ENCODE results near the gene TADA3.
A peak's percentile ranks its signal among the peaks of the same experiment; 100 is the strongest.

The TADA3 gene

DNA sequence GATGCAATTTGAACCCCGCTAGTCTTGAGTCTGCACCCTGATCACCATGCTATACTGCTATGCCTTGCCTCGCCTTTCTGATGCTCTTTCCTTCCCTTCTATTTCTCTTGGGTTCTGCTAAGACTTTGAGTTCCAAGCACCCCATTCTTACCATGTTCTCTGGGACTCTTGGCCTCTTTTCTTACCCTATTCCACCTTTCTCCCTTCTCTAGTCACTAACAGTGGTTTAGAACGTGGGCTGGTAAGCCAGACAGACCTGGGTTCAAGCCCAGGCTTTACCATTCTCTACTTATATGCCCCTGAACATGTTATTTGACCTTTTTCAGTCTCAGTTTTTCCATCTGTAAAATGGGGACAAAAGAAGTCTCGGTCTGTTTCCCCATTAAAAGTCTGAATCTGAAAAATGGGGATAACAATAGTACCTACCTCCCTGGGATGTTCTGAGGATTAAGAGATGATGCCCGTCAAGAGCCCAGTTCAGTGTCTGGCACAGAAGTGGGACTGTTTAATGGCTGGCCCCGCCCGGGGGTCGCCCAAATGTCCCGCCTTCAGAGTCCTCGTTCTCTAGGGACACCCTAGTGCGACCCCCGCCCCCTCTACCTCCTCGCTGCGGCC is 376 bp downstream of the TADA3 start:
- H3K4me2 ChIP-seq (ENCODE audit: low read length), result peak overlapping the region; percentile 97
- peak overlapping the region; percentile 98 for H3K9ac ChIP-seq (ENCODE audit: low read depth, low read length)
- H3K36me3 ChIP-seq (ENCODE audit: insufficient read depth, low read length), result peaks cover 43% of the 10 kb centered on the region
- peak overlapping the region; percentile 99 for H3K4me3 ChIP-seq (ENCODE audit: low read length)
- H3K27me3 ChIP-seq (ENCODE audit: control insufficient read depth, insufficient read depth, low read length), result no peaks in the 10 kb centered on the region
- H3K4me1 ChIP-seq (ENCODE audit: control insufficient read depth, insufficient read depth, low read length), result peaks cover 15% of the 10 kb centered on the region
- H3K9me3 ChIP-seq (replicated peaks; ENCODE audit: low read length), result no peaks in the 10 kb centered on the region

DNA sequence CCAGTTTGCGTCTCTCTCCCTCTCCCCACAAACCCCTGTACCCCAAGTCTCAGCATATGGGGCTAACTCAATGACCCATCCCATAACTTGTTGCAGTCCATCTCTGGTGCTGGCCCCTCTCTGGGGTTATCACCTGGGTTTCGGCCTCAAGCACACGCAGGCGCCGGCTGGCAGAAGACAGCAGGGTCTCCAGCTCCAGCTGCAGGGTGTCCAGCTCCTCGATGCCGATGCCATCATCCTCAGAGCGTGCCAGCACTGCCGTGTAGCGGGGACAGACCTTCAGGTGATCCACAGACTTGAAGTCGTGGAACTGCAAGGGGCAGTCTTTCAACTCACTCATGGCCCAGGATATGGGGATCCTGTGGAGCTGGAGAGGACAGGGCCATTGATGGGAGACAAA is 1.1 kb downstream of the TADA3 start:
- Histone ChIP-seq H3K9me3 (replicated peaks; ENCODE audit: low read length) (no peaks in the 10 kb centered on the region), H3K4me1 (ENCODE audit: control insufficient read depth, insufficient read depth, low read length) (peaks cover 15% of the 10 kb centered on the region), H3K4me2 (ENCODE audit: low read length) (peak overlapping the region; percentile 97), H3K27me3 (ENCODE audit: control insufficient read depth, insufficient read depth, low read length) (no peaks in the 10 kb centered on the region), H3K9ac (ENCODE audit: low read depth, low read length) (peak overlapping the region; percentile 98), H3K4me3 (ENCODE audit: low read length) (peak overlapping the region; percentile 99), H3K36me3 (ENCODE audit: insufficient read depth, low read length) (peaks cover 49% of the 10 kb centered on the region)

DNA sequence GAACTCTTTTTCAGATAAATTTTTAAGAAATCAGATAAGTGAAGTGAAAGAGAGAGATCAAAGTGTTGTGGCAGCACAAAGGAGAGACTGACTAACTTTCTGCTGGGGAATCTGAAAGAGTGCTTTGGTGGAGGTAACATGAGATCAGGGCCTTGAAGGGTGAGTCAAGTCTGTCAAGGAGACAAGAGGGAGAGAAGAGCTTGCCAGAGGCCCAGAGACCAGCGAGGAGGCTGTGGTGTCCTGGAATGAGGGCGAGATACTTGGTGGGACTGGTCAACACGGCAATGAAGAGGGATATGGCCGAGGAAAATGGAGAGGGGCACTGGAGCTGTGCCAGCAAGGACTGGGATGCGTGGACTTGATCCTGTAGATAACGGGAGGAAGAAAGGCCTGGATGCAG is 4.6 kb downstream of the TADA3 start:
- peaks cover 15% of the 10 kb centered on the region for H3K4me1 ChIP-seq (ENCODE audit: control insufficient read depth, insufficient read depth, low read length)
- H3K4me2 ChIP-seq (ENCODE audit: low read length), result no peak overlapping the region
- no peaks in the 10 kb centered on the region for H3K27me3 ChIP-seq (ENCODE audit: control insufficient read depth, insufficient read depth, low read length)
- no peaks in the 10 kb centered on the region for H3K9me3 ChIP-seq (replicated peaks; ENCODE audit: low read length)
- no peak overlapping the region for H3K4me3 ChIP-seq (ENCODE audit: low read length)
- H3K36me3 ChIP-seq (ENCODE audit: insufficient read depth, low read length), result peaks cover 49% of the 10 kb centered on the region
- H3K9ac ChIP-seq (ENCODE audit: low read depth, low read length), result no peak overlapping the region

DNA sequence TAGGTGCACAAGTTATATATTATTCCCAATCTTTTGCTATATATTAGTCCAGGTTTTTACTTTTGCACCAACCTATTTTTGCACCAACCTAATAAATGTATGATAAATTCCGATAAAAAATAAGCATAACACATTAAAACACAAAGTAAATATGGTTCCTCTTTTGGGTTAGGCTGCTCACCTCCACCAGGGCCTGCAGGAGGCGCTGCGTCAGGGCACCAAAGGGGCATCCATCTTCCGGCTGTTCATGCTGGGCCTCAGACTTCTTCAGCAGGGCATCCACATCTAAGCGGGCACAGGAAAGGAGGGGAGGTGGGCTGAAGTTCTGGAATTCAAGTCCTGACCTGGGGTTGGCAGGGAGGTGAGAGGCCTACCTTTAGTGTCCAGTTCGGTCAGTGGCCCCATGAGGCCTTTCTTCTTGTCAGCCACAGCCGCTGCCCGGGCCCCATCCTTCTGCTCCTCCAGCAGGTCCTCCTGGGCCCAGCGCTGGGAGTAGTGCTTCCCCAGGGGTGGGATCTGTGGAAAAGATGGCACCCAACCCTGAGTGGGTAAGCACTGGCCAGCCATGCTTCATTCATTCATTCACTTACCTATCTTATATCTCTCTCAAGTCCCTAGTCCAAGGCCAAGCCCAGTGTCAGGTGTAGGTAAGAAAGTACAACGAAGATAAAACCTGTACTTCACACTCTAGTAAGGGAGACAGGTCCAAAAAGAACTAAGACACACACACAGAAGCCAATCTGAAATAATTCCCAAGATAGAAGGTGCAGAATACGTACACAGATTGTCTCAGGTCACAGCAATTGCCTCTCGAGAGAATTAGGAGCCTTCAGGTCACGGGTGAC is 5.2 kb downstream of the TADA3 start:
- peaks cover 14% of the 10 kb centered on the region for H3K4me1 ChIP-seq (ENCODE audit: control insufficient read depth, insufficient read depth, low read length)
- no peak overlapping the region for H3K9ac ChIP-seq (ENCODE audit: low read depth, low read length)
- H3K36me3 ChIP-seq (ENCODE audit: insufficient read depth, low read length), result peaks cover 49% of the 10 kb centered on the region
- H3K27me3 ChIP-seq (ENCODE audit: control insufficient read depth, insufficient read depth, low read length), result no peaks in the 10 kb centered on the region
- no peaks in the 10 kb centered on the region for H3K9me3 ChIP-seq (replicated peaks; ENCODE audit: low read length)
- no peak overlapping the region for H3K4me2 ChIP-seq (ENCODE audit: low read length)
- no peak overlapping the region for H3K4me3 ChIP-seq (ENCODE audit: low read length)

DNA sequence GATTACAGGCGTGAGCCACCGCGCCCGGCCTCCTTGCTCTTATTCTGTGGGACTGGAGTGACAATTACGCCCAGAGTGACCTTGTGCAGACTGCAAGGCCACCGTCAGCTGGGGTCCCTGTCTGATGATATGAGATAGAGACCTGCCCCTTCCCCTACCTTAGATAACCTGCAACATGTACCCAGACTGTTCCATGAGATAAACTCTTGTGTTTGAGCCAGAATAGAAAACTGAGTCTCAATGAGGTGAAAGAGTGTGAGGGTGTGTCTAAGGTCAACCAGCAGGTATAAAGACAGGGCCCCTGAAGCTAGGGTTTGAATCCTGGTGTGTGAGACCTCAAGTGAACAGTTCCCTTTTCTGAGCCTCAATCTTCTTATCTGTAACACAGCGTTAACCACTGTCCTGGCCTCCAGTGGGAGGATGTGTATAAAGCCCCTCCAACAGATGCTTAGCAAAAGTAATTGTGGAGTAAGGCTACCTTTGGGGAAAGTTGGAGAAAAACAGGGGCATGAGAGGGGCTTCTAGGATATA is 6.0 kb downstream of the TADA3 start:
- H3K4me3 ChIP-seq (ENCODE audit: low read length), result no peak overlapping the region
- no peak overlapping the region for H3K9ac ChIP-seq (ENCODE audit: low read depth, low read length)
- peaks cover 6% of the 10 kb centered on the region for H3K4me1 ChIP-seq (ENCODE audit: control insufficient read depth, insufficient read depth, low read length)
- peaks cover 49% of the 10 kb centered on the region for H3K36me3 ChIP-seq (ENCODE audit: insufficient read depth, low read length)
- H3K4me2 ChIP-seq (ENCODE audit: low read length), result no peak overlapping the region
- H3K9me3 ChIP-seq (replicated peaks; ENCODE audit: low read length), result no peaks in the 10 kb centered on the region
- no peaks in the 10 kb centered on the region for H3K27me3 ChIP-seq (ENCODE audit: control insufficient read depth, insufficient read depth, low read length)

DNA sequence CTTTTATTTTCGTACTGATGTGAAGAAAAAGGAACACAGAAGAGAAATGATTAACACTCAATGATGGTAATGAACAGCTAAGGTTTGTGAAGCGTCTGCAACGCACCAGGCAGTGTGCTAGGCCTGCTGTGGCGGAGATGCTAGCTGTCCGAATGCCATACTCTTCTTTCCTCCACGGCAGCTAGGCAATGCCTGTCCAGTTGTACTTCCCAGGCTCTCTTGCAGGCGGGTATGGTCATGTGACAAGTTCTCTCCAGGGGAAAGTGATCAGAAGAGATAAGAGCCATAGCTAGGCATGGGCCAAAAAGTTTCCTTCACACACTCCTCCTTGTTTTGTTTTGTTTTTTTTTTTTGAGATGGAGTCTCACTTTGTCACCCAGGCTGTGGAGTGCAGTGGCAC is 6.7 kb downstream of the TADA3 start:
- Histone ChIP-seq H3K4me1 (ENCODE audit: control insufficient read depth, insufficient read depth, low read length) (no peaks in the 10 kb centered on the region), H3K4me2 (ENCODE audit: low read length) (no peak overlapping the region), H3K27me3 (ENCODE audit: control insufficient read depth, insufficient read depth, low read length) (no peaks in the 10 kb centered on the region), H3K9ac (ENCODE audit: low read depth, low read length) (no peak overlapping the region), H3K36me3 (ENCODE audit: insufficient read depth, low read length) (peaks cover 53% of the 10 kb centered on the region), H3K9me3 (replicated peaks; ENCODE audit: low read length) (no peaks in the 10 kb centered on the region), H3K4me3 (ENCODE audit: low read length) (no peak overlapping the region)

DNA sequence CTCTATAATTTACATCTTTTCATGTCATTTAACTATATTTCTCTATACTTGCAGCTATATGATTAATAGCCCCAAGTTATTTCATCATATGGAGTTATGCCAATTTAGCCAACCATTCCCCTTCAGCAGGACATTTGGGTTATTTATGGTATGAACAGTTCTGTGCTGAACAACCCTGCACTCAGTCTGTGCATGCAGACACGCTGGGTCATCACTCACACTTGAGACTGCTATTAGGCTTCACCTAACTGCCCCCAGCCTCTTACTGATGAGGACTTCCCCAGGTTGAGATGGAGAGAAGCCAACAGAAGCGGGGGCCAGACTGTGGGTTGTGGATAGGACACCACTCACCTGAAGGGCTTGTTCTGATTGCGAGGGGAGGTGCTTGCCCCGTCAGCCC is 7.3 kb downstream of the TADA3 start:
- no peak overlapping the region for H3K4me2 ChIP-seq (ENCODE audit: low read length)
- H3K36me3 ChIP-seq (ENCODE audit: insufficient read depth, low read length), result peaks cover 54% of the 10 kb centered on the region
- no peaks in the 10 kb centered on the region for H3K9me3 ChIP-seq (replicated peaks; ENCODE audit: low read length)

DNA sequence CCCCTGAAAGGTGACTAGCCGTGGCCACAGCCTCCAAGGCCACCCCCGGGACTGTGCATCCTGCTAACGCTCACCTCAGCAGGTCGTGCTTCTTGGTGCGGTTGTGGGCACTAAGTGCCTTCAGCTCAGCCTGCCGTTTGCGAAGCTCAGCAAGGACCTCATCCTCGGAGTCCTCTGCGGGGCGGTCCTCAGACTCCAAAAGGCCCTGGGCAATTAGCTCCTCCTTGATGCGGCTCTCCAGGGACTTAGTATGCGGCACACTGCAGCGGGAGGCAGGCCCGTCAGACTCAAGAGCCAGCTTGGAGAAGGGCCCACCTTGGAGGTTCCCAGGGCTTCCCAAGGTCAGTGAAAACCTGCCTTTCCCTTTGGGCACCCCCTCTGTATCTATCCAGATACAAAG is 8.3 kb downstream of the TADA3 start:
- H3K36me3 ChIP-seq (ENCODE audit: insufficient read depth, low read length), result peaks cover 50% of the 10 kb centered on the region
- H3K4me3 ChIP-seq (ENCODE audit: low read length), result no peak overlapping the region
- no peaks in the 10 kb centered on the region for H3K9me3 ChIP-seq (replicated peaks; ENCODE audit: low read length)
- peaks cover 2% of the 10 kb centered on the region for H3K4me1 ChIP-seq (ENCODE audit: control insufficient read depth, insufficient read depth, low read length)
- no peak overlapping the region for H3K4me2 ChIP-seq (ENCODE audit: low read length)
- H3K9ac ChIP-seq (ENCODE audit: low read depth, low read length), result no peak overlapping the region
- H3K27me3 ChIP-seq (ENCODE audit: control insufficient read depth, insufficient read depth, low read length), result no peaks in the 10 kb centered on the region

More for the DNA sequence above, 7.3 kb downstream of the TADA3 start:
- H3K4me1 ChIP-seq (ENCODE audit: control insufficient read depth, insufficient read depth, low read length), result no peaks in the 10 kb centered on the region
- no peaks in the 10 kb centered on the region for H3K27me3 ChIP-seq (ENCODE audit: control insufficient read depth, insufficient read depth, low read length)
- no peak overlapping the region for H3K4me3 ChIP-seq (ENCODE audit: low read length)
- no peak overlapping the region for H3K9ac ChIP-seq (ENCODE audit: low read depth, low read length)

DNA sequence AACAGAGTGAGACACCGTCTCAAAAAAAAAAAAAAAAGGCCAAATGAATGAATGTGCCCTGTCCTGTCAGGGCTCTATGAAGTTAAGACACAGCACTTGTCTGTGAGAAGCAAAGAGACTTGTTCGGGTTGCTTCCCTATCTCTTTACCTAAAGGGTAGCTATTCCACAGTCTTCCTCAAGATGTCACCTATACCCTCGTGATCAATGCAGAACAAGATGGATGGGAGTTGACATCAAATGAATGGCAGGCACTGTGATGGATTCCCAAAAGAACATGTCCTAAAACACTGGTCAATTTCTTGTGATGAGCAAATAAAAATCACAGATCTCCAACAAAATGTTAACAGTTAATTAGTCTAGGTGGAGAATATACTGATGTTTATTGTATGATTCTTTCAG is 9.5 kb downstream of the TADA3 start:
- no peaks in the 10 kb centered on the region for H3K27me3 ChIP-seq (ENCODE audit: control insufficient read depth, insufficient read depth, low read length)
- peaks cover 48% of the 10 kb centered on the region for H3K36me3 ChIP-seq (ENCODE audit: insufficient read depth, low read length)
- no peaks in the 10 kb centered on the region for H3K9me3 ChIP-seq (replicated peaks; ENCODE audit: low read length)
- no peak overlapping the region for H3K4me3 ChIP-seq (ENCODE audit: low read length)
- no peak overlapping the region for H3K9ac ChIP-seq (ENCODE audit: low read depth, low read length)
- H3K4me1 ChIP-seq (ENCODE audit: control insufficient read depth, insufficient read depth, low read length), result peaks cover 14% of the 10 kb centered on the region
- H3K4me2 ChIP-seq (ENCODE audit: low read length), result no peak overlapping the region

DNA sequence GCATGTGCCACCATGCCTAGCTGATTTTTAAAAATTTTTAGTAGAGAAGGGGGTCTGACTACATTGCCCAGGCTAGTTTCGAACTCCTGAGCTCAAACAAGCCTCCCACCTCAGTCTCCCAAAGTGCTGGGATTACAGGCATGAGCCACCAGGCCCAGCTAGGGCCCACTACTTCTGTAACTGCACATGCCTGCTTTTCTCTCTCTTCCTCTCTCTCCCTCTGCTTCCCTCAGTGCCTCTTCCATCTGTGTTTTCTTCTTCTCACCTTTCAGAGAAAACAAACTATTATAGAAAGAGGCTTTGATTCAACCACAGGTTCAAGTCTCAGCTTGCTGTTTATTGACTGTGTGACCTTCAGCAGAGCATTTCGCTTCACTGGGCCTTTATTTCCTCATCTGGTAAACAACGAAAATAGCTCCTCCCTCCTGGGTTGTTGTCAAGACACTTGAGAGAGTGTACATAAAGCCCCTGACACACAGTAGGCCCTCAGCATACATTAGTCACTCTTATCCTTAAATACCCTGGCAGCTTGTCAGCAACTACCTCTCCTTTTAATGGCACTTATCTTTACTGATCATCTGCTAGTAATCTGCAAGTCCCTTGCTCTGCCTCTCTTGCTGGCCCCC is 10.2 kb downstream of the TADA3 start:
- Histone ChIP-seq H3K36me3 (ENCODE audit: insufficient read depth, low read length) (peaks cover 41% of the 10 kb centered on the region), H3K4me3 (ENCODE audit: low read length) (no peak overlapping the region), H3K27me3 (ENCODE audit: control insufficient read depth, insufficient read depth, low read length) (no peaks in the 10 kb centered on the region), H3K9me3 (replicated peaks; ENCODE audit: low read length) (no peaks in the 10 kb centered on the region), H3K9ac (ENCODE audit: low read depth, low read length) (no peak overlapping the region), H3K4me1 (ENCODE audit: control insufficient read depth, insufficient read depth, low read length) (peaks cover 18% of the 10 kb centered on the region), H3K4me2 (ENCODE audit: low read length) (no peak overlapping the region)

DNA sequence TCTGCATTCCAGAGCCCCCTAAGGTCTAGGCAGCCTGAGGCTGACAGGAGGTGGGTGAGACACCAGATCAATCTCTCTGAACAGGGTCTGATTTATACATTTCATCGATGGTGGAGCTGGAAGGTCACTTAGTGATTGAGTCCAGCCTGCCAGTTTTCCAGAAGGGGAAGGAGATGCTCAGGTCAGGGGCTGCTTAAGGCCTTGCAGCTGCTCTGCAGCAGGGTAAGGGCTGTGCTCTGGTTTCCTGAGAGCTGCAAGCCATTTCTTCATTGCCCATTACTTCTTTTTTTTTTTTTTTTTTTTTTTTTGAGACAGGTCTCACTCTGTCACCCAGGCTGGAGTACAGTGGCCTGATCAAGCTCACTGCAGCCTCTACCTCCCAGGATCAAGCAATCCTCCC is 10.7 kb downstream of the TADA3 start:
- no peak overlapping the region for H3K9ac ChIP-seq (ENCODE audit: low read depth, low read length)
- H3K36me3 ChIP-seq (ENCODE audit: insufficient read depth, low read length), result peaks cover 36% of the 10 kb centered on the region
- peaks cover 18% of the 10 kb centered on the region for H3K4me1 ChIP-seq (ENCODE audit: control insufficient read depth, insufficient read depth, low read length)
- no peaks in the 10 kb centered on the region for H3K27me3 ChIP-seq (ENCODE audit: control insufficient read depth, insufficient read depth, low read length)
- no peaks in the 10 kb centered on the region for H3K9me3 ChIP-seq (replicated peaks; ENCODE audit: low read length)
- H3K4me2 ChIP-seq (ENCODE audit: low read length), result no peak overlapping the region
- no peak overlapping the region for H3K4me3 ChIP-seq (ENCODE audit: low read length)
